ENCODE data around the gene ALKBH2. TPM values are rescaled to one million over a fixed set of nuclear protein-coding genes. Genes with fewer than 3 reads are reported as not detected.

Gene ALKBH2
- total RNA-seq, 6 donors from 2014 or later, result 1.9 to 16.4 (median 12.4) TPM

- H3K4me1 ChIP-seq, result peaks cover 22 to 42% (median 25%) of the 10 kb centered on the region in 4 donors
- peak; percentile 97 to 98 for DNase-seq
Measured at GRCh38 chr12:109097435-109098182, 4.3 kb upstream of the ALKBH2 start, which contains the start of gene UNG. TSS of gene UNG (plus strand) at chr12:109097597. CDS start at chr12:109097680, 83 bp downstream.

GRCh38 chr12:109097140-109097434 is 3.8 kb upstream of the ALKBH2 start:
- 31 to 36% methylated on average over 11 of the region's 11 CpGs for WGBS, 2 donors
- Histone ChIP-seq H3K36me3 (peaks cover 0 to 7% (median 3%) of the 10 kb centered on the region in 4 donors), H3K9me3 (no peaks in the 10 kb centered on the region), H3K27me3 (no peaks in the 10 kb centered on the region), H3K4me3 (peak overlapping the region in 3 of 4 donors; percentile 79 to 91 (median 85)), H3K4me1 (peaks cover 25 to 47% (median 31%) of the 10 kb centered on the region in 4 donors), H3K27ac (no peak overlapping the region)
- DNase-seq, result no peak
- no peak for ATAC-seq (ENCODE audit: low FRiP score in 2 of 2)
- TF ChIP-seq POLR2AphosphoS5 (IDR thresholded peaks at IDR 0.05) (no peak), EP300 (IDR thresholded peaks at IDR 0.05) (no peak), POLR2A (IDR thresholded peaks at IDR 0.05) (no peak)
- TF ChIP-seq, protein P1, sequence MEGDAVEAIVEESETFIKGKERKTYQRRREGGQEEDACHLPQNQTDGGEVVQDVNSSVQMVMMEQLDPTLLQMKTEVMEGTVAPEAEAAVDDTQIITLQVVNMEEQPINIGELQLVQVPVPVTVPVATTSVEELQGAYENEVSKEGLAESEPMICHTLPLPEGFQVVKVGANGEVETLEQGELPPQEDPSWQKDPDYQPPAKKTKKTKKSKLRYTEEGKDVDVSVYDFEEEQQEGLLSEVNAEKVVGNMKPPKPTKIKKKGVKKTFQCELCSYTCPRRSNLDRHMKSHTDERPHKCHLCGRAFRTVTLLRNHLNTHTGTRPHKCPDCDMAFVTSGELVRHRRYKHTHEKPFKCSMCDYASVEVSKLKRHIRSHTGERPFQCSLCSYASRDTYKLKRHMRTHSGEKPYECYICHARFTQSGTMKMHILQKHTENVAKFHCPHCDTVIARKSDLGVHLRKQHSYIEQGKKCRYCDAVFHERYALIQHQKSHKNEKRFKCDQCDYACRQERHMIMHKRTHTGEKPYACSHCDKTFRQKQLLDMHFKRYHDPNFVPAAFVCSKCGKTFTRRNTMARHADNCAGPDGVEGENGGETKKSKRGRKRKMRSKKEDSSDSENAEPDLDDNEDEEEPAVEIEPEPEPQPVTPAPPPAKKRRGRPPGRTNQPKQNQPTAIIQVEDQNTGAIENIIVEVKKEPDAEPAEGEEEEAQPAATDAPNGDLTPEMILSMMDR (IDR thresholded peaks at IDR 0.05), result no peak

More at GRCh38 chr12:109097435-109098182, 4.3 kb upstream of the ALKBH2 start, which contains the start of gene UNG:
- TF ChIP-seq POLR2A (IDR thresholded peaks at IDR 0.05), result no peak
- peak; percentile 31 to 32 for TF ChIP-seq POLR2AphosphoS5 (IDR thresholded peaks at IDR 0.05)
- peak within 1 kb of the TSS; percentile 79 to 91 (median 82) for H3K4me3 ChIP-seq
- H3K27me3 ChIP-seq, result no peaks in the 10 kb centered on the region
- H3K9me3 ChIP-seq, result no peaks in the 10 kb centered on the region
- peaks cover 0 to 12% (median 5%) of the 10 kb centered on the region in 4 donors for H3K36me3 ChIP-seq
- WGBS, 2 donors, result 1 to 3% methylated on average over 21 to 37 of the region's 71 CpGs
- peak; percentile 97 for ATAC-seq (ENCODE audit: low FRiP score in 2 of 2)
- peak within 1 kb of the TSS; percentile 68 to 93 (median 86) for H3K27ac ChIP-seq

- DNase-seq (no peak), ATAC-seq (ENCODE audit: low FRiP score in 2 of 2) (no peak)
- H3K36me3 ChIP-seq, result peaks cover 0 to 30% (median 14%) of the 10 kb centered on the region in 4 donors
- H3K4me3 ChIP-seq, result peak overlapping the region in 3 of 4 donors; percentile 47 to 56 (median 55)
- 45 to 53% methylated on average over 6 of the region's 6 CpGs for WGBS, 2 donors
- peak overlapping the region in 3 of 4 donors; percentile 2 to 64 (median 50) for H3K27ac ChIP-seq
- TF ChIP-seq POLR2A (IDR thresholded peaks at IDR 0.05), result no peak
- TF ChIP-seq, protein P1 (IDR thresholded peaks at IDR 0.05), result no peak
- TF ChIP-seq POLR2AphosphoS5 (IDR thresholded peaks at IDR 0.05), result no peak
- TF ChIP-seq EP300 (IDR thresholded peaks at IDR 0.05), result no peak
- no peaks in the 10 kb centered on the region for H3K27me3 ChIP-seq
- no peaks in the 10 kb centered on the region for H3K9me3 ChIP-seq
- peaks cover 15 to 30% (median 22%) of the 10 kb centered on the region in 4 donors for H3K4me1 ChIP-seq
Measured at GRCh38 chr12:109092497-109093021, 713 bp downstream of the ALKBH2 start.

DNA sequence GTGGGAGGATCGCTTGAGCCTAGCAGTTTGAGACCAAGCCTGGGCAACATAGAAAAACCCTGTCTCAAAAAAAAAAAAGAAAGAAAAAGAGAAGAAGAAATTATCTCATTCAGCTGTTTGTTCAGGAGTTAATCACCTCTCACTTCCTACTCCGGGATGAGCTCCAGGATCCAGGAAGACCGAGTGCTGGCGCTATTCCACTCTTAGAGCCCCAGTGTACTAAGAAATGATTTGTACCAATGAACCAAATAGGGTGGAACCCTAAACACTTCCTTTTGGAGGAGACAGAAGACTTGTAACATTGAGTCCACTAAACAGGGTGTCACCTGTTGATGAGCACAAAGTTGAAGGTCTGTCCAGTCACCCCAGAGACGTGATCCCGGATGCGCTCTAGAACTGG is 3.6 kb downstream of the ALKBH2 start:
- 86 to 89% methylated on average over 7 of the region's 7 CpGs for WGBS, 2 donors
- Histone ChIP-seq H3K9me3 (no peaks in the 10 kb centered on the region), H3K27me3 (no peaks in the 10 kb centered on the region), H3K4me1 (peaks cover 11 to 24% (median 18%) of the 10 kb centered on the region in 4 donors), H3K36me3 (peaks cover 3 to 59% (median 37%) of the 10 kb centered on the region in 4 donors), H3K27ac (no peak overlapping the region), H3K4me3 (no peak overlapping the region)
- ATAC-seq (ENCODE audit: low FRiP score in 2 of 2), result no peak
- DNase-seq, result no peak
- TF ChIP-seq POLR2AphosphoS5 (IDR thresholded peaks at IDR 0.05), result no peak
- no peak for TF ChIP-seq EP300 (IDR thresholded peaks at IDR 0.05)

DNA sequence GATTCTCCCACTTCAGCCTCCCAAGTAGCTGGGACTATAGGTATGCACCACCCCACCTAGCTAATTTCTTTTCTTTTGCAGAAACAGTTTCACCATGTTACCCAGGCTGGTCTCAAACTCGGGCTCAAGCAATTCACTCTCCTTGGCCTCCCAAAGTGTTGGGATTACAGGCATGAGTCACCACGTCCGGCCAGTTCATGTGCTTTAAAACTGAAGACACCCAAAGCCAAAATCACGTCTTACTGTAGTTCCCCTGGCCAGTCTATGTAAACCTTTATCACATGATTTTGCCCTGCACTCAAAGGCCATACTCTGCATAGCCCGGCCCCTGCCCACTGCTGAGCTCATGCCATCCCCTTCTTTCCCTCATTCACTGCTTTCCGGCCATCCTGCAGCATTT is 4.5 kb downstream of the ALKBH2 start:
- ATAC-seq (ENCODE audit: low FRiP score in 2 of 2), result no peak
- Histone ChIP-seq H3K4me1 (peaks cover 11 to 24% (median 18%) of the 10 kb centered on the region in 4 donors), H3K4me3 (no peak overlapping the region), H3K36me3 (peaks cover 9 to 67% (median 42%) of the 10 kb centered on the region in 4 donors), H3K27me3 (no peaks in the 10 kb centered on the region), H3K27ac (no peak overlapping the region), H3K9me3 (no peaks in the 10 kb centered on the region)
- 86 to 89% methylated on average over 6 of the region's 6 CpGs for WGBS, 2 donors
- TF ChIP-seq POLR2AphosphoS5 (IDR thresholded peaks at IDR 0.05), result no peak
- no peak for TF ChIP-seq POLR2A (IDR thresholded peaks at IDR 0.05)
- TF ChIP-seq EP300 (IDR thresholded peaks at IDR 0.05), result no peak
- TF ChIP-seq, protein P1 (IDR thresholded peaks at IDR 0.05), result no peak
- no peak for DNase-seq

Measured in upper lobe of left lung (tissue), 6 donors.